Measurements from ENCODE around the gene SAP130.

SAP130 gene

GRCh38 chr2:127953128-127953718, 74.6 kb downstream of the SAP130 start:
- Histone ChIP-seq H3K36me3 (ENCODE audit: insufficient read depth, low read length) (peaks cover 95% of the 10 kb centered on the region), H2AFZ (ENCODE audit: low read depth, low read length) (no peak overlapping the region), H3K4me2 (ENCODE audit: insufficient read depth, low read length) (no peak overlapping the region), H3K9ac (ENCODE audit: low read depth, low read length) (no peak overlapping the region), H3K27ac (ENCODE audit: low read length) (no peak overlapping the region), H3K4me3 (ENCODE audit: low read depth in 1 of 2, low read length in 2 of 2) (no peak overlapping the region), H4K20me1 (ENCODE audit: insufficient read depth, low read length) (no peaks in the 10 kb centered on the region), H3K4me1 (ENCODE audit: insufficient read depth, low read length) (no peaks in the 10 kb centered on the region), H3K27me3 (ENCODE audit: insufficient read depth, low read length, poor library complexity) (no peaks in the 10 kb centered on the region), H3K9me3 (ENCODE audit: insufficient read depth, low read length, severe bottlenecking) (no peaks in the 10 kb centered on the region), H3K79me2 (ENCODE audit: insufficient read depth, low read length) (peaks cover 4% of the 10 kb centered on the region; the same call in 1 of the 2 replicates)
- TF ChIP-seq EZH2 (IDR thresholded peaks at IDR 0.05; ENCODE audit: borderline replicate concordance, low read depth, low read length, severe bottlenecking) (no peak), CTCF (IDR thresholded peaks at IDR 0.05; ENCODE audit: borderline replicate concordance, extremely low read depth, low read length, poor library complexity, severe bottlenecking) (no peak)
- DNase-seq (no peak), ATAC-seq (ENCODE audit: insufficient read depth, low read depth) (no peak)

- Histone ChIP-seq H3K27ac (ENCODE audit: low read length) (no peak overlapping the region), H3K79me2 (ENCODE audit: insufficient read depth, low read length) (peaks cover 4% of the 10 kb centered on the region; the same call in 1 of the 2 replicates), H3K9ac (ENCODE audit: low read depth, low read length) (no peak overlapping the region), H3K9me3 (ENCODE audit: insufficient read depth, low read length, severe bottlenecking) (no peaks in the 10 kb centered on the region), H2AFZ (ENCODE audit: low read depth, low read length) (no peak overlapping the region), H3K36me3 (ENCODE audit: insufficient read depth, low read length) (peaks cover 96% of the 10 kb centered on the region), H3K4me3 (ENCODE audit: low read depth in 1 of 2, low read length in 2 of 2) (no peak overlapping the region), H3K4me2 (ENCODE audit: insufficient read depth, low read length) (no peak overlapping the region), H3K27me3 (ENCODE audit: insufficient read depth, low read length, poor library complexity) (no peaks in the 10 kb centered on the region), H4K20me1 (ENCODE audit: insufficient read depth, low read length) (no peaks in the 10 kb centered on the region), H3K4me1 (ENCODE audit: insufficient read depth, low read length) (no peaks in the 10 kb centered on the region)
- TF ChIP-seq CTCF (IDR thresholded peaks at IDR 0.05; ENCODE audit: borderline replicate concordance, extremely low read depth, low read length, poor library complexity, severe bottlenecking) (no peak), EZH2 (IDR thresholded peaks at IDR 0.05; ENCODE audit: borderline replicate concordance, low read depth, low read length, severe bottlenecking) (no peak)
- ATAC-seq (ENCODE audit: insufficient read depth, low read depth) (no peak), DNase-seq (no peak)
Observed at GRCh38 chr2:127951026-127951425, 76.8 kb downstream of the SAP130 start.

GRCh38 chr2:127950264-127950663, 77.6 kb downstream of the SAP130 start:
- Histone ChIP-seq H3K9ac (ENCODE audit: low read depth, low read length) (no peak overlapping the region), H3K9me3 (ENCODE audit: insufficient read depth, low read length, severe bottlenecking) (no peaks in the 10 kb centered on the region), H3K27ac (ENCODE audit: low read length) (no peak overlapping the region), H3K79me2 (ENCODE audit: insufficient read depth, low read length) (peaks cover 4% of the 10 kb centered on the region; the same call in 1 of the 2 replicates), H3K4me1 (ENCODE audit: insufficient read depth, low read length) (no peaks in the 10 kb centered on the region), H3K4me2 (ENCODE audit: insufficient read depth, low read length) (no peak overlapping the region), H2AFZ (ENCODE audit: low read depth, low read length) (no peak overlapping the region), H3K4me3 (ENCODE audit: low read depth in 1 of 2, low read length in 2 of 2) (no peak overlapping the region), H4K20me1 (ENCODE audit: insufficient read depth, low read length) (no peaks in the 10 kb centered on the region), H3K27me3 (ENCODE audit: insufficient read depth, low read length, poor library complexity) (no peaks in the 10 kb centered on the region), H3K36me3 (ENCODE audit: insufficient read depth, low read length) (peaks cover 97% of the 10 kb centered on the region)
- ATAC-seq (ENCODE audit: insufficient read depth, low read depth) (no peak), DNase-seq (no peak)
- no peak for TF ChIP-seq EZH2 (IDR thresholded peaks at IDR 0.05; ENCODE audit: borderline replicate concordance, low read depth, low read length, severe bottlenecking)
- TF ChIP-seq CTCF (IDR thresholded peaks at IDR 0.05; ENCODE audit: borderline replicate concordance, extremely low read depth, low read length, poor library complexity, severe bottlenecking), result no peak

Data from DND-41 (cell line).